ENCODE data around the gene CHMP3.
A peak's percentile ranks its signal among the peaks of the same experiment; 100 is the strongest.
"Not testable (repeated sequence)": the region's sequence is repeated elsewhere in the genome, so short reads cannot be mapped to it uniquely, and the experiment has no call there.

CHMP3 gene

DNA sequence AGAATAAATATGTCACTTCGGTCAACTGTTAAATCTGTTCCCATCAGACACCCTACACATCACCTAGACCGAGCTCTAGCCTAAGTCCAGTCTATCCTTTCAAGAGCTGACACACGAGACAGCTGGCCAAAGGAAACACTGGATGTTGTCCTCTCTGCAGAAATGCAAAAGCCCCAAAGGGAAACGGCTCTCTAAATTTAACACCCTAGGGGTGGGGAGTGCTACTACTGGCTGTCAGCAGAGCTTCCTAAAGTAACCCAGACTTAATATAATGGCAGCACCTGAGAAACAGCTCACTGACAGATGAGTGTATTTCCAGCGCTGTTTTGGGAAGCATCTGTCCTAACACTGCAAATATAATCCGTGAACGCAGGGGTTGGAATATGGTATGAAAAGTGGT is 55.6 kb downstream of the CHMP3 start:
- DNase-seq (ENCODE audit: low spot score) = no peak

DNA sequence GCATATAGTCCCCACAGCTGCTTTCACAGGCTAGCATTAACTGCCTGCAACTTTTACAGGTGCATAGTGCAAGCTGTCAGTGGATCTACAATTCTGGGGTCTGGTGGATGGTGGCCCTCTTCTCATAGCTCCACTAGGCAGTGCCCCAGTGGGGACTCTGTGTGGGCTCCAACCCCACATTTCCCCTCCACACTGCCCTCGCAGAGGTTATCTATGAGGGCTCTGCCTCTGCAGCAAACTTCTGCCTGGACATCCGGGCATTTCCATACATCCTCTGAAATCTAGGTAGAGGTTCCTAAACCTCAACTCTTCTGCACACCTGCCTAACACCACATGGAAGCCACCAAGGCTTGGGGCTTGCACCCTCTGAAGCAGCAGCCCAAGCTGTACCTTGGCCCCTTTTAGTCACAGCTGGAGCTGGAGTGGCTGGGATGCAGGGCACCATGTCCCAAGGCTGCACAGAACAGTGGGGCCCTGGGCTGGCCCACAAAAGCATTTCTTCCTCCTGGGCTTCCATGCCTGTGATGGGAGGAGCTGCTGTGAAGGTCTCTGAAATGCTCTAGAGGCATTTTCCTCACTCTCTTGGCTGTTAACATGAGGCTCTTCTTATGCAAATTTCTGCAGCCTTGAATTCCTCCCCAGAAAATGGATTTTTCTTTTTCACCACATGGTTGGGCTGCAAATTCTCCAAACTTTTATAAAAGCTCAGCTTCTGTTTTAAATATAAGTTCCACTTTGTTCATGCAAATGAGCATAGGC is 62.7 kb downstream of the CHMP3 start:
- DNase-seq (ENCODE audit: low spot score) = no peak

DNA sequence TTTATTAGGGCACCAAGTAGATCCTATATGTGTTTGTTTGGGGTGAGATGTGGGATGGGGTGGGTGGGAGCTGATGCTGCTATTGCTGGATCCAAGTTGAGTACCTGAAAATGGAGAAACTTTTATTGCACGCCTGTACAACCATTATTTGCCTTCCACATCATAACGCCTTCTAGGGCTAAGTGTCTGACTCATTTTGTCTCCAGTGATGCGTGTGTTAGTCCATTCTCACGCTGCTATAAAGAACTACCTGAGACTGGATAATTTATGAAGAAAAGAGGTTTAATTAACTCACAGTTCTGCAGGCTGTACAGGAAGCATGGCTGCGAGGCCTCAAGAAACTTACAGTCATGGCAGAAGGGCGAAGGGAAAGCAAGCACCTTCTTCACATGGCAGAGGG is 63.9 kb downstream of the CHMP3 start:
- DNase-seq (ENCODE audit: low spot score) = no peak

DNA sequence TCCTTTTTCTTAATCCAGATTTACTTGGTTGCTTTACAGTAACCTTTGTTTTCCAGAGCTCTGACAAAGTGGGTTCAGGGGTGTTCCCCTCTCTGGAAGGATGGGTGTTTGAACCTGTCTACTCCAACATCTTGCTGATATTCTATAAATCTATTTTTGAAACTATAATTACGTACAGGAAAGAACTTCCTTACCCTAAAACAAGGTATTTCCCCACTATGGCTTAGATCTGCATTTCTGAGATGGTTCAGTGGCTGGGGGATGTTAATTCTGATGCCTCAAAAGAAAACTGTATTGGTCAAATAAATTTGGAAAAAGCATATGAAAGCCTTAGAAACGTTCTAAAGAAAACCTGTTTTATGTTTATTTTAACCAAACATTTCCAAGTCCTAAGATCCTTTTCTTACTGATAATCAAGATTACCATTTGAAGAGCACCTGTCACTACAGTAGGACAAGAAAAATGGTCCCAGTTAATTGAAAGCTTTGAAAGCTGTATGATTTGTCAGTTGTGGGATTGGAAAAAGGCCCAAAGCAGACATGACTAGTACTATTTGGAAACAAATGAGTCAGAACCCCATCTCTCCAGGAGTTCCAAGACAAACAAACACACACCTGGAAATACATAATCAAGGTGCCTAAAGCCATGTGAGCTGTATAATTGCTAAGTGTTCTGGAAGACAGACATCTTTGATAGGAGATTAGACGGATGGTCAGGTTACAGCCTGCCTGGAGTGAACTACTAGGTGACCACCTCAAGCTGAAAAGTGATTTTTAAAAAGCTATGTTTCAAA is 64.6 kb downstream of the CHMP3 start:
- DNase-seq (ENCODE audit: low spot score) = no peak

DNA sequence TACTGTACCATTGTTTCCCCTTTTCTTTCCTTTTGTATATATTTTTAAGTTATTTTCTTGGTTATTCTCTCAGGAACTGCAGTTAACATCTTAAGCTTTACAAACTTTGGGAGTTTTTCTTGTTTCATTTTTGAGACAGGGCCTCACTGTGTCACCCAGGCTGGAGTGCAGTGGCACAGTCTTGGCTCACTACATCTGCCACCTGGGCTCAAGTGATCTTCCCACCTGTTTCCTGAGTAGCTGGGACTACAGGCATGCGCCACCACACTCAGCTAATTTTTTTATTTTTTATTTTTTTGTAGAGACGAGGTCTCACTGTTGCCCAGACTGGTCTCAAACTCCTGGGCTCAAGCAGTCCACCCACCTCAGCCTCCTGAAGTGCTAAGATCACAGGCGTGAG is 66.9 kb downstream of the CHMP3 start:
- DNase-seq (ENCODE audit: low spot score) = not testable (repeated sequence)

DNA sequence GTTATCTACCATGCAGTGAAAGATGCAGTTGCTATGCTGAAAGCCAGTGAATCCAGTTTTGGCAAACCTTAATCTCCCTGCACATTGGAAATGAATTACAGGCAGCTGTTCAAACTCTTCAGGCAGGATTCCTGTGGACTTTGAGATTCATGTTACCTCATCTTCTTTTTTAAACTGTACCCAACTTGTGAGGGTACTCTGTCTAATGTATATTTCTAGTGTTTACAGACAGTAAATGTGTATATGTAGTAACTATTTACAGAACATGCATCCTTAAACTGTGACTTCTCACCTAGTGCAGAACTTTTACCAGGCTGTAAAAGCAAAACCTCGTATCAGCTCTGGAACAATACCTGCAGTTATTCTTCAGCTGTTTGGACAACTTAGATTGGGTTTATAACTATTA is 71.2 kb downstream of the CHMP3 start:
- DNase-seq (ENCODE audit: low spot score) = no peak

DNA sequence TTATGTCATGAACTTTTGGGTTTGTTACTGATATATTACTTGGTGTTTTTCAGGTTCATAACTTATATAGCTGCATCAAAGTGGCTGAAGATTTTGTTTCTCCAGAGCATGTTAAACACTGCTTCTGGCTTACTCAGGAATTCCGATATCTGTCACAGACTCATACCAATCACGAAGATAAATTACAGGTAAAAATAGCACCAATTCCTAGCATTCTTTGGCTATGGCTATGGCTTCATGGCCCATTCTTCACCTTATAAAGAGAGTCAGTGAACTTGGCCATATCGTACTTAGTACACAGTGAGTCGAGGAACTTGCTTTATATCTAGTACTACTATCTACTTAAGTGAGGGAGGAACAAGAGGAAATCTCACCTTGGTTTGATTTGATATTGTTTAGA is 72.2 kb downstream of the CHMP3 start:
- no peak for DNase-seq (ENCODE audit: low spot score)

DNA sequence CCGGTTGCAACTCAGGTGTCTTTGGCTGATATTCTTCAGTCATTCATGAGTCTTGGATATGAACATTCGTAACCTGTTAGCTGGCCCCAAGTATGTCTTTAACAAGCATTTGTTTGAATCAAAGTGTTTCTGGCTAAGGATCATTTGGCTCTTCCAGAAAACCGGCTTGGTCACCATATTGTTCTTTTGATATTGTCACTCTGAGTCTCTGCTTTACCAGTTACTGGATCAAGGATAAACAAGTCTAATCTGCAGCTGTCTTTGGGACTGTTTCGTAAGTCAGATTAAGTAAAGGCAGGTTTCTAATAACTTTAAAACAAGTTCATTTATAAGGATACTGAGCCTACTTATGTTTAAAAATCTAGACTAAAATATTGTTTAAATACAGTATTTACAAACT is 73.0 kb downstream of the CHMP3 start:
- no peak for DNase-seq (ENCODE audit: low spot score)

DNA sequence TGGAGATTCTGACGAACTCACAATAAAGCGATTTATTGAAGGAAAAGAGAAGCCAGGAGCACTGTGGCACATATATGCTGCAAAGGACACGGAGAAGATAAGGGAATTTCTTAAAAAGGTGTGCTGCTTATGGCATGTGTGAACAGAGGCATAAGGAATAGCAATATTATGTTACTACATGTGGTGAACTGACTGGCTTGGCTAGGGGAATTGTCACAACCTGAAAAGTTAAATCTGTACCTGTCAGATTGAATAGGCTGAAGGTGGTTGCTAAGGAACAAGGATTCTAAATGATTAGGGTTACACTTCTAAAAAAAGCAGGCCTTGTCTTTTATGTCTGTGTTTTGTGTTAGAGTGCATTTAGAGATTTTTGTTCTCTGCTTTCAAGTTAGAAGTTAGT is 73.7 kb downstream of the CHMP3 start:
- DNase-seq (ENCODE audit: low spot score) = no peak

DNA sequence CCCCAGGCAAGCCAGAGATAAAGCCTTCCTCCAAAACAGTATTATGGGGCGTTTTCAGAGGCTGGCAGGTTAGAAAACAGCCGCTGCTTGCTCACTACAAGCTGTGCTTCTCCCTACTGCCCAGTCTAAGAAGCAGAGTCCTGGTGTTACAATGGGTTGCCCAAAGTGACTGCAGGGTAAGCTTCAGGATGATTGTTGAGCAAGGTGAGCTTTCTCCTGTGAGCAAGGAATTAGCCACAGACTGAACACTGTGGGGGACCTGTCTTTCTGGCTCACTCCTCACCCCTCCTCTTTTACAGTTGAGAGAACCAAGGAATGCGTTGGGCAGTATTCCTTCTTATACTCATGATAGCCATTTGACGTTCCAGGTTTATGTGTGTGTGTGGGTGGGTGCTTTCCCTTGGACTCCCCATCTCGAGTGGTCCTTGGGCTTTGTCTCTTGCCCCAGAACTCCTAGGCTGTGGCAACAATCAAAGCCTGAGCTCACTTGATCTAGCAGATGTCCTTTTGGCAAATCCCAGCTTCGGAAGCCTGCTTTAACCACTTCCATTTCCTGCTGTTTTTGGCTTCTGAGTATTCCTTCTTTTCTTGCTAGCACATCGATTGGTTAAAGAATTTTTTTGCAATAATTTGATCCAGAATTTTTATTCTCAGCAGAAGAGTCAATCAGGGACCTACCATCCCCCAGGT is 74.5 kb downstream of the CHMP3 start:
- no peak for DNase-seq (ENCODE audit: low spot score)

DNA sequence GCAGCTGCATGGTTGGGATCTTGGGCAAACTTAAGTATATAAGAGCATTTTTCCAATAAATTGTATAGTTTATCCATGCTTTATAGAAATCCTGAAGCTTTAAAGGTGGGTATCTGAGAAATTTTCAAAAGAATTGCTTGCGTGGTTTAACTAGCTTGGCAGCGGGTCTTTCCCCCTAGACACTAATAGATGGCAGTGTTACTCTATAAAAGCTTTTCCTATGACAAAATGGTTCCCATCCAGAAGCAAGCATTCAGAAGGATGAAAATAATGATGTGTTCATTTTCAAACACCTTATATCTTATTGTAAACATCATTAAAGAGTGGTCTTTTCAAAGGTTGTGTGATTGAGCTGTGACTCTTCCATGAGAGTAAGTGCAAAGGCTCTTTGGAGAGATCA is 76.2 kb downstream of the CHMP3 start:
- DNase-seq (ENCODE audit: low spot score) = peak; percentile 12

DNA sequence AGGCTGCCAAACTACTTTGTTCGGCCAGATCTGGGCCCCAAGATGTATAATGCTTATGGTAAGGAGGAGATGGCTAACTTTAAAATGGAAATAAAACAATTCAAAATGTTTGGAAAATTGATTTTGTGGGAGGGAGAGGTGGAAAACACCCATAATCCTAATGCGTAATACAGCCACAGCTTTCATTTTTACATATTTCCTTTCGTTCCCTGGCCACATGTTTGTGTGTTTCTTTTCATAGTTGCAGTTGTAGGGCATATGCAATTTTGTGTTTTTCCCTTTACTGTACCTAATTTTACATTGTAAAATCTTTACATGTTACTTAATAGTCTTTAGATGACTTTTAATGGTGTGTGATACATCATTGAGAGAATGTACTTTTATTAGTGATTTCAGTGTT is 77.4 kb downstream of the CHMP3 start:
- DNase-seq (ENCODE audit: low spot score) = no peak

DNA sequence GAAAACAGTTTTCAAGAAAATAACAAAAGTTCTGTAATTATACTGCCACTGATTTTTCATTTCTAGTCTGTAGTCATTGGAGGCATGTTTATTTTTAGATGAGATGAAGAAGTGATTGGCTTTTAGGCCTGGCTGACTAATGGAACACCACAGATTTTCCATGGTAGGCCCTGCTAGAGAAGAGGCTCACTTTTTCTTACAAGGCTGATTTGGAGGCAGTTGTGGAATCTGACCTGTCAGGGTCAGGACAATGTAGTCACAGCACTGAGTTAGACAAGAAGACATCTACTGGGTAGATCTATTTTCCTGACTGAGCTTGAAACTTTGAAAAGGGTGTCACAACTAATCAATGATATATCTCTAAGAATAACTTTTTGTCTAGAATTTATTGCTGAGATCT is 78.1 kb downstream of the CHMP3 start:
- DNase-seq (ENCODE audit: low spot score) = no peak

DNA sequence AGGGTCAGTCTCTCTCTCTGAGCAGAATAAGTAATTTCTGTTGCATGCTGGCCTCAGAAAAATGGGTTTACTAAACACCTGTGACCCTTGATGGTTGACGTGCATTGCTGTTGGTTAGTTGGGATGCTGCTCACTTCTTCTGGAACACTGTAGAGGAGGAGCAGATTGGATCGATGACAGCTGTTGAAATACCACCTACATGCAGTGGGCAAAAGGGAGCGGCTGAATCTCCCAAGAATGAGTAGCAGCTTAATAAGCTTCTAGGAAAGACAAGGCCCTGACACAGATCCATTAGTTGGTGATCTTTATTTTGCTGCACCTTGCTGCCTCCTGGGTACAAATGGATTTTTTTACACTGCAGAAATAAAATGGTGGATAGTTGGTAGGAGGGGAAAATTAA is 78.9 kb downstream of the CHMP3 start:
- no peak for DNase-seq (ENCODE audit: low spot score)

DNA sequence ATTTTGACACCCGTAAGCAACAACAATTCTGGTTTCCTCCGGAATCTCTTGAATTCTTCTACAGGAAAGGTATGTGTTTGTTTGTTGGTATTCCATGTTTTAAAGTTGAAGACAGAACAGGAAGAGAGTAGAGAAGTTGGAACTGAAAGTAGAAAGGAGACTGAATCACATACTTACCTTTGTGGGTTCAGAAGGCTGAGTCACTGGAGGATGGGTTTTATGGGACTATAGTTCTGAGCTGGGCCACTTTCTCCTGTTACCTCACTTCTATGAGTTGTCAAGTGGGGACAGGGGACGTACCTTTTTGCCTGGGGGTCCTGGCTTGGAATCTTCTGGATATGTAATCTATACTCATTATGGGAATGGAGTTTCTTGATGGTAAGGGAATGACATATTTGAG is 81.2 kb downstream of the CHMP3 start:
- DNase-seq (ENCODE audit: low spot score) = no peak

DNA sequence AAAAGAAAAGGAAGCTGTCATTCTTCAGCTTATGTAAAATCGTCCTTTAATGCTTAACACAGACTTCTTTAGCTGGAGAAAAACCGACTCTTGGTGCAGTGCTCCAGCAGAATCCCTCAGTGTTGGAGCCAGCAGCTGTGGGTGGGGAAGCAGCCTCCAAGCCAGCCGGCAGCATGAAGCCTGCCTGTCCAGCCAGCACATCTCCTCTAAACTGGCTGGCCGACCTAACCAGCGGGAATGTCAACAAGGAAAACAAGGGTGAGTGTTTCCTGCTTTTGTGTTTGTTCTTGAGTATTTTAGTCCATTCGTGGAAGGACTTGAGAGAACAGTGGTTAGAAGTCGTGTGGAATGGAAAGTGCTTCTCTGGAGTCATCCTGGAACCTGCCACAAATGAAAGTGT is 83.1 kb downstream of the CHMP3 start:
- no peak for DNase-seq (ENCODE audit: low spot score)

DNA sequence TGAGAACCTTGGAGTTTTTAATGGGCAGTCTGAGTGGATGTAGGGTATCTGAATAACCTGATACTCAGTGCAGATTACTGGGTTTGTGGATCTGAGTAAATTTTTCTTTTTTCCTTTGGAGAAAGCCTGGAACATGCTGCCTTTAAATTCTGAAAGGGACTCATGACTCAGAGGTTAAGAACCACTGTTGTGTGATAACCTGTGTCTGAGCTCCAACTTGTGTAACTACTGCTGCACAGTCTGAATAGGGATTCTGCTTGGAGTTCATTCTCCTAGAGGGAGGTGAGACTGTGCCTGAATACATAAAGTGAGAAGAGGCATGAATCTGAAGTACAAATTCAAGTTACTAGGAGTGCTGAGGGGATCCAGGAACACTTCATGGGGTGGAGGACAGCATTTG is 85.9 kb downstream of the CHMP3 start:
- no peak for DNase-seq (ENCODE audit: low spot score)

DNA sequence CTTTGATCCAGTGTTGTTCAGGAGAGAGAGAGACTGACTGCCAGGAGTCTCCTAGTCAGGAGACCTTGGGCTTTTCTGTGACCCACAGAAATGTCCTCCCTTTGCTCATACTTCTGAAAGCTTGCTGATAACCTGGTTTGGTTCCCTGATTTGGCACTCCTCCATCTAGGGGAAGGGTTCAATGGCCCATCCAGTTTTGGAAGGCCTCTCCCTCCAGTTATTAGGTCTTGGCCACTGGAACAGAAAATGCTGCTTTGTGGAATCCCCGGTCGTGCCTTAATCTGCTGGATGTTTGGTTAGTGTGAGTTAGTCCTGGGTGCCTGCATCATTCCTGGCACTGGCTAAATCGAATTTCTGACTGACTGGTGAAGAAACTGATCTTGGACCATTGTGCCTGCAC is 86.3 kb downstream of the CHMP3 start:
- no peak for DNase-seq (ENCODE audit: low spot score)

DNA sequence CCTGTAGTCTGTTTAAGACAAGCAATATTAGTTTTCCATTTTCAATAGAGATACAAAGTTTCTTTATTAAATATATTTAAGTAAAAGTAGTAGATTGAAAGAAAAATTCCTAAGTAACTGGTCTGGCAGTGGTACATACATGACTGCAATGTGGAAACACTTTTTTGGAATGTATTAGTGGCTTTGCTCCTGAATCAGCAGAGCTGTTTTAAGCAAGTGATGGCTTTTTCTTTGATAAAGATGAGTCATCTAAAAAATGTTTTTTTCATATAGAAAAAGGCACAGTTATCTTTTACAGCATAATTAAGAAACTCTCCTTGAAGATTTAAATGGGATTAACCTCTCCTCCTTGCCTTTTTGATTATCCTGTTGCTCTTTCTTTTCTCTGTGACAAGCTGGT is 87.2 kb downstream of the CHMP3 start:
- no peak for DNase-seq (ENCODE audit: low spot score)

DNA sequence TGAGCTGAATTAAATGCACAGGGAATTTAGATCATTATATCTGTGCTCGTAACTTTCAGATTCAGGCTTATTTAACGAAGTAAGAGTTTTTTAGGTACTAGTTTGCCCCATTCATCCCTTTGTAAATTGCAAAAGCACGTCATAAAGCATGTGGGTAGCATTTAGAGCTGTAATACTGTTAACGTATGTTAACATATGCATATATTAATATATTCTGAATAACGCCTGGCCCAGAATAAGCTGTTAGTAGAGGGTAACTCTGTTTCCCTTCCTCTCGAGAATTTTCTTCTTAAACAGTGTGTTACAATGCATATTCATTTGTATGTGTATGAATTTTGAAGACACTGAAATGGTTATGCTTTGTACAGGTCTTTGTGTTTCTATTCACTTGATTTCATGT is 91.6 kb downstream of the CHMP3 start:
- DNase-seq (ENCODE audit: low spot score) = no peak

DNA sequence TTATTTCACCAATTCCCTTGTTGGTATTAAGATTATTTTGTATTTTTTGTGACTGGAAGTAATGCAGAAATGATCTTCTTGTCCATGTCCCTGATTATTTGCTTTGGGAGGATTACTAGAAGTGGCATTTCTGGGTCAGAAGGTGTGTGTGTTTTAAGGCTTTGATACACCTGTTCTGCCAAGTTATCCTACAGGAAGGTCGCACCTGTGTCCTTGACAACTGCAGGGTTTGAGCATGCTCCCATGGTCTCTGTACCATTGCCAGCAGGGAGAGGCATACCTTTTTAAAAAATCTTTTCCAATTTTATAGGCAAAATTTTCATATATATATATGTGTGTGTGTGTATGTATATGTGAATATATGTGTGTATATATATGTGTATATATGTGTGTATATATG is 92.4 kb downstream of the CHMP3 start:
- DNase-seq (ENCODE audit: low spot score) = no peak

DNA sequence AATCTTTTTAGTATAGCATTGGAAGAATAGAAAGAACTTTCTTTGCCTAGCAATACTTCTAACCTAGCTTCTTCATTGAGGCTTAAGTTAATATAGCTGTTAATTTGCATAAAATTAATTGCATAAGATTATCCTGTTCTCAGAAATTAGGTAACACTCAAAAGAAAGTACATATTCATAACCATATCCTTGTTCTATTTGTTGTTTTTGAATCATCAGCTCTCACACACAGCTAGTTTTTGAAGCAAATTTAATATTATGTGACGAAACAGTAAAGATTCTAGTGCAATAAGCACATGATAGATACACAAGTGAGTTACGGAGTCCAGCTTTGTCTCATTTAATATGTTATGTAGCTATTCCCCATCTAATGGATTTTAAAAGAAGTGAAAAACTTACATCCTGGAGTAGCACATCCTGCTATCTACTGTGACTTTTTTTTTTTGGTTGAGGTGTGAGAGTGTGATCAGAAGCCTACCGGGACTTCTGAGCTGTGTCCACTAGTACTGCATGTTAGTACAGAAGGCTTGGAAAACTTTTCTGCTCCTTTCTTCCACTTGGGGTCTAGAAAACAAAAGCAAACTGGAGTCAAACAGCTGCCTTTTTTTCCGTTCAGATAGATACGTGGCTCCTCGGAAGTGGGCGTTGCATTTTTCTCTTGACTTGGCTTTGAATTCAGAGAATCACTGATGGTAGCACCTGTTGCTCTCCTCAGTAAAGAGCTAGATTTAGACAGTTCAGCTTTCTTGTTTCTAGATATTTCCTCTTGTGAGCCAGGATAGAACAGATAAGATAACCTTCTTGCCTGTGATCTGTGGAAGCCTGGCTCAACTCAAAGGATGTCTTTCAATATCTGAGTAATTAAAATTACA is 94.8 kb downstream of the CHMP3 start:
- no peak for DNase-seq (ENCODE audit: low spot score)

Data from HuH-7 (cell line).